ENCODE data around the gene SCD5. TPM values are rescaled to one million over a fixed set of nuclear protein-coding genes. Genes with fewer than 3 reads are reported as not detected.

The SCD5 gene
- total and polyA plus RNA-seq, 2 experiments from 2014 or later, result 0.79 to 1.6 TPM

DNA sequence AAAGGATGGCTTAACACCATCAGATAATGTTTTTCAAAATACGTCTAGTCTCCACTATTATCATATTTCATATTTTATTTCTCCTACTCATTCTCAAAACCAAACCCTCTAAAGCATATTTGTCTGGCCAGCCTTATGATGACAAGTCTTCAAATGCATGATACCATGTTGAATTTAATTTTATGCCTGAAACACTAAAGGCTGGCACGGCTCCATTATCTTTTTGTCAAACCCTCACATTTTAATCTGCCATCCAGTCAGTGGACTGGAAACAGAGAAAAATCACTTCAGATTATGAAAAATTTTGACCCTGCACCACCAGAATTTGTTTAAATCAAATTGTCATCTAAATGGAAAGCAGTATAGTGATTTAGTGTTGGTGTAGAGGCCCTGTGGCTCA lies 42.9 kb downstream of the SCD5 start (continued):
- TF ChIP-seq STAT1 (IDR thresholded peaks at IDR 0.05; ENCODE audit: unreplicated experiment) (no peak), CREB1 (CRISPR knock-in tag; IDR thresholded peaks at IDR 0.05; ENCODE audit: low read depth) (no peak), ZNF114 (CRISPR knock-in tag; IDR thresholded peaks at IDR 0.05) (no peak), POLR2AphosphoS5 (IDR thresholded peaks at IDR 0.05; ENCODE audit: low read depth) (no peak), JUNB (IDR thresholded peaks at IDR 0.05; ENCODE audit: unreplicated experiment) (no peak), EZH2phosphoT487 (IDR thresholded peaks at IDR 0.05; ENCODE audit: unreplicated experiment) (no peak), ZNF331 (CRISPR knock-in tag; IDR thresholded peaks at IDR 0.05; ENCODE audit: low read depth) (no peak)
- TF ChIP-seq, protein P1, sequence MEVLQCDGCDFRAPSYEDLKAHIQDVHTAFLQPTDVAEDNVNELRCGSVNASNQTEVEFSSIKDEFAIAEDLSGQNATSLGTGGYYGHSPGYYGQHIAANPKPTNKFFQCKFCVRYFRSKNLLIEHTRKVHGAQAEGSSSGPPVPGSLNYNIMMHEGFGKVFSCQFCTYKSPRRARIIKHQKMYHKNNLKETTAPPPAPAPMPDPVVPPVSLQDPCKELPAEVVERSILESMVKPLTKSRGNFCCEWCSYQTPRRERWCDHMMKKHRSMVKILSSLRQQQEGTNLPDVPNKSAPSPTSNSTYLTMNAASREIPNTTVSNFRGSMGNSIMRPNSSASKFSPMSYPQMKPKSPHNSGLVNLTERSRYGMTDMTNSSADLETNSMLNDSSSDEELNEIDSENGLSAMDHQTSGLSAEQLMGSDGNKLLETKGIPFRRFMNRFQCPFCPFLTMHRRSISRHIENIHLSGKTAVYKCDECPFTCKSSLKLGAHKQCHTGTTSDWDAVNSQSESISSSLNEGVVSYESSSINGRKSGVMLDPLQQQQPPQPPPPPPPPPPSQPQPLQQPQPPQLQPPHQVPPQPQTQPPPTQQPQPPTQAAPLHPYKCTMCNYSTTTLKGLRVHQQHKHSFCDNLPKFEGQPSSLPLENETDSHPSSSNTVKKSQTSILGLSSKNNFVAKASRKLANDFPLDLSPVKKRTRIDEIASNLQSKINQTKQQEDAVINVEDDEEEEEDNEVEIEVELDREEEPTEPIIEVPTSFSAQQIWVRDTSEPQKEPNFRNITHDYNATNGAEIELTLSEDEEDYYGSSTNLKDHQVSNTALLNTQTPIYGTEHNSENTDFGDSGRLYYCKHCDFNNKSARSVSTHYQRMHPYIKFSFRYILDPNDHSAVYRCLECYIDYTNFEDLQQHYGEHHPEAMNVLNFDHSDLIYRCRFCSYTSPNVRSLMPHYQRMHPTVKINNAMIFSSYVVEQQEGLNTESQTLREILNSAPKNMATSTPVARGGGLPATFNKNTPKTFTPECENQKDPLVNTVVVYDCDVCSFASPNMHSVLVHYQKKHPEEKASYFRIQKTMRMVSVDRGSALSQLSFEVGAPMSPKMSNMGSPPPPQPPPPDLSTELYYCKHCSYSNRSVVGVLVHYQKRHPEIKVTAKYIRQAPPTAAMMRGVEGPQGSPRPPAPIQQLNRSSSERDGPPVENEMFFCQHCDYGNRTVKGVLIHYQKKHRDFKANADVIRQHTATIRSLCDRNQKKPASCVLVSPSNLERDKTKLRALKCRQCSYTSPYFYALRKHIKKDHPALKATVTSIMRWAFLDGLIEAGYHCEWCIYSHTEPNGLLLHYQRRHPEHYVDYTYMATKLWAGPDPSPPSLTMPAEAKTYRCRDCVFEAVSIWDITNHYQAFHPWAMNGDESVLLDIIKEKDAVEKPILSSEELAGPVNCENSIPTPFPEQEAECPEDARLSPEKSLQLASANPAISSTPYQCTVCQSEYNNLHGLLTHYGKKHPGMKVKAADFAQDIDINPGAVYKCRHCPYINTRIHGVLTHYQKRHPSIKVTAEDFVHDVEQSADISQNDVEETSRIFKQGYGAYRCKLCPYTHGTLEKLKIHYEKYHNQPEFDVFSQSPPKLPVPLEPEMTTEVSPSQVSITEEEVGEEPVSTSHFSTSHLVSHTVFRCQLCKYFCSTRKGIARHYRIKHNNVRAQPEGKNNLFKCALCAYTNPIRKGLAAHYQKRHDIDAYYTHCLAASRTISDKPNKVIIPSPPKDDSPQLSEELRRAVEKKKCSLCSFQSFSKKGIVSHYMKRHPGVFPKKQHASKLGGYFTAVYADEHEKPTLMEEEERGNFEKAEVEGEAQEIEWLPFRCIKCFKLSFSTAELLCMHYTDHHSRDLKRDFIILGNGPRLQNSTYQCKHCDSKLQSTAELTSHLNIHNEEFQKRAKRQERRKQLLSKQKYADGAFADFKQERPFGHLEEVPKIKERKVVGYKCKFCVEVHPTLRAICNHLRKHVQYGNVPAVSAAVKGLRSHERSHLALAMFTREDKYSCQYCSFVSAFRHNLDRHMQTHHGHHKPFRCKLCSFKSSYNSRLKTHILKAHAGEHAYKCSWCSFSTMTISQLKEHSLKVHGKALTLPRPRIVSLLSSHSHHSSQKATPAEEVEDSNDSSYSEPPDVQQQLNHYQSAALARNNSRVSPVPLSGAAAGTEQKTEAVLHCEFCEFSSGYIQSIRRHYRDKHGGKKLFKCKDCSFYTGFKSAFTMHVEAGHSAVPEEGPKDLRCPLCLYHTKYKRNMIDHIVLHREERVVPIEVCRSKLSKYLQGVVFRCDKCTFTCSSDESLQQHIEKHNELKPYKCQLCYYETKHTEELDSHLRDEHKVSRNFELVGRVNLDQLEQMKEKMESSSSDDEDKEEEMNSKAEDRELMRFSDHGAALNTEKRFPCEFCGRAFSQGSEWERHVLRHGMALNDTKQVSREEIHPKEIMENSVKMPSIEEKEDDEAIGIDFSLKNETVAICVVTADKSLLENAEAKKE (CRISPR knock-in tag; IDR thresholded peaks at IDR 0.05), result no peak

GRCh38 chr4:82754513-82755165 lies 44.0 kb downstream of the SCD5 start:
- no peak for DNase-seq (ENCODE audit: low spot score)
- no peaks in the 10 kb centered on the region for H3K36me3 Mint-ChIP-seq (ENCODE audit: low read depth)
- Histone ChIP-seq H3K27me3 (ENCODE audit: insufficient read depth) (no peaks in the 10 kb centered on the region), H3K79me2 (replicated peaks; ENCODE audit: insufficient read depth) (no peaks in the 10 kb centered on the region), H3K4me2 (no peak overlapping the region), H3F3A (replicated peaks; ENCODE audit: low read depth) (no peaks in the 10 kb centered on the region), H3K4me1 (ENCODE audit: insufficient read depth) (no peaks in the 10 kb centered on the region), H3K4me3 (no peak overlapping the region), H3K9me2 (ENCODE audit: insufficient read depth) (no peaks in the 10 kb centered on the region; the same call in 1 of the 2 replicates), H3K27ac (ENCODE audit: low read depth) (no peak overlapping the region), H3K36me3 (ENCODE audit: insufficient read depth) (no peaks in the 10 kb centered on the region), H4K20me1 (replicated peaks; ENCODE audit: insufficient read depth) (no peaks in the 10 kb centered on the region), H2AFZ (no peak overlapping the region)
- no peaks in the 10 kb centered on the region for H3K9me3 Mint-ChIP-seq
- H3K27ac Mint-ChIP-seq, result no peak overlapping the region
- TF ChIP-seq, protein P2, sequence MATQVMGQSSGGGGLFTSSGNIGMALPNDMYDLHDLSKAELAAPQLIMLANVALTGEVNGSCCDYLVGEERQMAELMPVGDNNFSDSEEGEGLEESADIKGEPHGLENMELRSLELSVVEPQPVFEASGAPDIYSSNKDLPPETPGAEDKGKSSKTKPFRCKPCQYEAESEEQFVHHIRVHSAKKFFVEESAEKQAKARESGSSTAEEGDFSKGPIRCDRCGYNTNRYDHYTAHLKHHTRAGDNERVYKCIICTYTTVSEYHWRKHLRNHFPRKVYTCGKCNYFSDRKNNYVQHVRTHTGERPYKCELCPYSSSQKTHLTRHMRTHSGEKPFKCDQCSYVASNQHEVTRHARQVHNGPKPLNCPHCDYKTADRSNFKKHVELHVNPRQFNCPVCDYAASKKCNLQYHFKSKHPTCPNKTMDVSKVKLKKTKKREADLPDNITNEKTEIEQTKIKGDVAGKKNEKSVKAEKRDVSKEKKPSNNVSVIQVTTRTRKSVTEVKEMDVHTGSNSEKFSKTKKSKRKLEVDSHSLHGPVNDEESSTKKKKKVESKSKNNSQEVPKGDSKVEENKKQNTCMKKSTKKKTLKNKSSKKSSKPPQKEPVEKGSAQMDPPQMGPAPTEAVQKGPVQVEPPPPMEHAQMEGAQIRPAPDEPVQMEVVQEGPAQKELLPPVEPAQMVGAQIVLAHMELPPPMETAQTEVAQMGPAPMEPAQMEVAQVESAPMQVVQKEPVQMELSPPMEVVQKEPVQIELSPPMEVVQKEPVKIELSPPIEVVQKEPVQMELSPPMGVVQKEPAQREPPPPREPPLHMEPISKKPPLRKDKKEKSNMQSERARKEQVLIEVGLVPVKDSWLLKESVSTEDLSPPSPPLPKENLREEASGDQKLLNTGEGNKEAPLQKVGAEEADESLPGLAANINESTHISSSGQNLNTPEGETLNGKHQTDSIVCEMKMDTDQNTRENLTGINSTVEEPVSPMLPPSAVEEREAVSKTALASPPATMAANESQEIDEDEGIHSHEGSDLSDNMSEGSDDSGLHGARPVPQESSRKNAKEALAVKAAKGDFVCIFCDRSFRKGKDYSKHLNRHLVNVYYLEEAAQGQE (IDR thresholded peaks at IDR 0.05; ENCODE audit: unreplicated experiment), result peak; percentile 47
- TF ChIP-seq ZNF114 (CRISPR knock-in tag; IDR thresholded peaks at IDR 0.05) (no peak), CREB1 (CRISPR knock-in tag; IDR thresholded peaks at IDR 0.05; ENCODE audit: low read depth) (no peak), POLR2AphosphoS5 (IDR thresholded peaks at IDR 0.05; ENCODE audit: low read depth) (no peak), EZH2phosphoT487 (IDR thresholded peaks at IDR 0.05; ENCODE audit: unreplicated experiment) (no peak), ETS1 (IDR thresholded peaks at IDR 0.05) (no peak), JUNB (IDR thresholded peaks at IDR 0.05; ENCODE audit: unreplicated experiment) (no peak)
- TF ChIP-seq, protein P3, sequence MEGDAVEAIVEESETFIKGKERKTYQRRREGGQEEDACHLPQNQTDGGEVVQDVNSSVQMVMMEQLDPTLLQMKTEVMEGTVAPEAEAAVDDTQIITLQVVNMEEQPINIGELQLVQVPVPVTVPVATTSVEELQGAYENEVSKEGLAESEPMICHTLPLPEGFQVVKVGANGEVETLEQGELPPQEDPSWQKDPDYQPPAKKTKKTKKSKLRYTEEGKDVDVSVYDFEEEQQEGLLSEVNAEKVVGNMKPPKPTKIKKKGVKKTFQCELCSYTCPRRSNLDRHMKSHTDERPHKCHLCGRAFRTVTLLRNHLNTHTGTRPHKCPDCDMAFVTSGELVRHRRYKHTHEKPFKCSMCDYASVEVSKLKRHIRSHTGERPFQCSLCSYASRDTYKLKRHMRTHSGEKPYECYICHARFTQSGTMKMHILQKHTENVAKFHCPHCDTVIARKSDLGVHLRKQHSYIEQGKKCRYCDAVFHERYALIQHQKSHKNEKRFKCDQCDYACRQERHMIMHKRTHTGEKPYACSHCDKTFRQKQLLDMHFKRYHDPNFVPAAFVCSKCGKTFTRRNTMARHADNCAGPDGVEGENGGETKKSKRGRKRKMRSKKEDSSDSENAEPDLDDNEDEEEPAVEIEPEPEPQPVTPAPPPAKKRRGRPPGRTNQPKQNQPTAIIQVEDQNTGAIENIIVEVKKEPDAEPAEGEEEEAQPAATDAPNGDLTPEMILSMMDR (conservative IDR thresholded peaks at IDR 0.05; ENCODE audit: low read depth in 2 of 2), result no peak
- H3K4me3 Mint-ChIP-seq, result no peak overlapping the region
- no peak for ATAC-seq
- H3K27me3 Mint-ChIP-seq (ENCODE audit: insufficient read depth, low read depth, poor library complexity), result peaks cover 15% of the 10 kb centered on the region
- peaks cover 4% of the 10 kb centered on the region; the same call in 2 of the 3 replicates for H3K4me1 Mint-ChIP-seq

Measured in GM23338 (cell line).